K562 (cell line): ENCODE data around the gene ITGB6.

ENCODE experiments used
- JUN ChIP-seq, 2 experiments: sonication (generic) in 1 of 2; formaldehyde crosslinking in 1 of 2; IDR thresholded peaks; 2 replicates each; pipeline versions ENCODE4 v1.6.1 to v1.8.0; 2012 to 2022; ENCODE audit warnings: borderline replicate concordance in 2 of 2, mild to moderate bottlenecking in 2 of 2, improper control_type of control experiment in 1 of 2, low read depth in 1 of 2, low read length in 1 of 2, missing genetic modification reagents in 1 of 2
- MEF2A ChIP-seq: IDR thresholded peaks from 2 replicates; pipeline ENCODE4 v1.6.1; 2011; ENCODE audit warnings: low read depth, mild to moderate bottlenecking, low read length, moderate library complexity; ENCODE audit not compliant: control insufficient read depth
- MXI1 ChIP-seq: IDR thresholded peaks from 2 replicates; pipeline ENCODE4 v1.6.1; 2011; ENCODE audit warnings: low read depth, mild to moderate bottlenecking, improper control_type of control experiment, low read length
- NCOA6 ChIP-seq: fragments of 450-650 bp; IDR thresholded peaks from 2 replicates; pipeline ENCODE4 v1.6.1; 2017; ENCODE audit warnings: mild to moderate bottlenecking
- NFE2 ChIP-seq: IDR thresholded peaks from 2 replicates; pipeline ENCODE4 v1.6.1; 2014; ENCODE audit warnings: antibody characterized with exemption, low read depth
- POLR2A ChIP-seq: fragments of 450-650 bp; conservative IDR thresholded peaks from 2 replicates; pipeline ENCODE4 v1.6.1; 2016
- ZNF146 ChIP-seq: IDR thresholded peaks from one replicate; pipeline ENCODE4 v1.6.1; 2018; ENCODE audit warnings: missing compliant biosample characterization; ENCODE audit not compliant: unreplicated experiment
- TF ChIP-seq, protein P1 (sequence below): fragments of 250-450 bp; sonication (Bioruptor Pico); IDR thresholded peaks from 2 replicates; pipeline ENCODE4 v1.8.0; 2021; ENCODE audit warnings: borderline replicate concordance, mild to moderate bottlenecking, moderate library complexity; ENCODE audit not compliant: poor library complexity, severe bottlenecking
- TF ChIP-seq, protein P2 (sequence below): fragments of 450-650 bp; conservative IDR thresholded peaks from 2 replicates; pipeline ENCODE4 v1.6.1; 2016; ENCODE audit warnings: missing genetic modification characterization, low read depth, mild to moderate bottlenecking, control low read depth, missing compliant biosample characterization
- TF ChIP-seq, protein P3 (sequence below), 3 experiments: IDR thresholded peaks in 2 of 3; conservative IDR thresholded peaks in 1 of 3; 2 replicates each; pipeline ENCODE4 v1.5.1; 2011 to 2012; ENCODE audit warnings: low read length in 3 of 3, mild to moderate bottlenecking in 3 of 3, control low read depth in 2 of 3, improper control_type of control experiment in 1 of 3, inconsistent platforms in 1 of 3, low read depth in 1 of 3, mixed read lengths in 1 of 3, moderate library complexity in 1 of 3; ENCODE audit not compliant: insufficient read depth in 2 of 3
- TF ChIP-seq, protein P4 (sequence below), 3 experiments: fragments of 200-800 bp in 1 of 3; fragments of 250-450 bp in 1 of 3; fragments of 450-650 bp in 1 of 3; sonication (Bioruptor Pico) in 1 of 3; sonication (Bioruptor generic) in 1 of 3; formaldehyde crosslinking in 1 of 3; IDR thresholded peaks; 2 replicates each; pipeline versions ENCODE4 v1.6.1 to v1.8.0; 2016 to 2022; ENCODE audit warnings: mild to moderate bottlenecking in 2 of 3, missing genetic modification characterization in 2 of 3, missing compliant biosample characterization in 1 of 3, moderate library complexity in 1 of 3

DNA sequence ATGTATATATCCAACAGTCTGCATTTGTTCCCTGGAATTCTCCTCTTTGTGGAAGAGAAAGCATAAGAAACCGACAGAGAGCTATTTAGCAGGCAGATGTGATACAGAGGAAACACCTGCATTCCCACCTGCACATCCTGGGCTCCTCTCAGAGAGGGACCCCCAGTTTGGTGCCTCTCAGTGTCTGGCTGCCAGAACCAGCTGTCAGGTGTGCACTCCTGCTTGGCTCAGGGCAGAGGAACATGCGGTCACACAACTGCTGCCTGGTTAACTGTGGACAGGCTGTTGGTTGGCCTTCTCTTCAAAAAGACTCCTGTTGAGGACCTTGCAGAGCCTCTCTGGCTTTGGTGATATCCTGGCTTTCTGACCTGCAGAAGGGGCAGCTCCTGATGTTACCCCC, 54.6 kb downstream of the ITGB6 start:
- TF ChIP-seq, protein P1, sequence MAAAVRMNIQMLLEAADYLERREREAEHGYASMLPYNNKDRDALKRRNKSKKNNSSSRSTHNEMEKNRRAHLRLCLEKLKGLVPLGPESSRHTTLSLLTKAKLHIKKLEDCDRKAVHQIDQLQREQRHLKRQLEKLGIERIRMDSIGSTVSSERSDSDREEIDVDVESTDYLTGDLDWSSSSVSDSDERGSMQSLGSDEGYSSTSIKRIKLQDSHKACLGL = no peak
- TF ChIP-seq, protein P2, sequence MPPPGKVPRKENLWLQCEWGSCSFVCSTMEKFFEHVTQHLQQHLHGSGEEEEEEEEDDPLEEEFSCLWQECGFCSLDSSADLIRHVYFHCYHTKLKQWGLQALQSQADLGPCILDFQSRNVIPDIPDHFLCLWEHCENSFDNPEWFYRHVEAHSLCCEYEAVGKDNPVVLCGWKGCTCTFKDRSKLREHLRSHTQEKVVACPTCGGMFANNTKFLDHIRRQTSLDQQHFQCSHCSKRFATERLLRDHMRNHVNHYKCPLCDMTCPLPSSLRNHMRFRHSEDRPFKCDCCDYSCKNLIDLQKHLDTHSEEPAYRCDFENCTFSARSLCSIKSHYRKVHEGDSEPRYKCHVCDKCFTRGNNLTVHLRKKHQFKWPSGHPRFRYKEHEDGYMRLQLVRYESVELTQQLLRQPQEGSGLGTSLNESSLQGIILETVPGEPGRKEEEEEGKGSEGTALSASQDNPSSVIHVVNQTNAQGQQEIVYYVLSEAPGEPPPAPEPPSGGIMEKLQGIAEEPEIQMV = no peak
- no peak for TF ChIP-seq MXI1
- TF ChIP-seq, protein P3, sequence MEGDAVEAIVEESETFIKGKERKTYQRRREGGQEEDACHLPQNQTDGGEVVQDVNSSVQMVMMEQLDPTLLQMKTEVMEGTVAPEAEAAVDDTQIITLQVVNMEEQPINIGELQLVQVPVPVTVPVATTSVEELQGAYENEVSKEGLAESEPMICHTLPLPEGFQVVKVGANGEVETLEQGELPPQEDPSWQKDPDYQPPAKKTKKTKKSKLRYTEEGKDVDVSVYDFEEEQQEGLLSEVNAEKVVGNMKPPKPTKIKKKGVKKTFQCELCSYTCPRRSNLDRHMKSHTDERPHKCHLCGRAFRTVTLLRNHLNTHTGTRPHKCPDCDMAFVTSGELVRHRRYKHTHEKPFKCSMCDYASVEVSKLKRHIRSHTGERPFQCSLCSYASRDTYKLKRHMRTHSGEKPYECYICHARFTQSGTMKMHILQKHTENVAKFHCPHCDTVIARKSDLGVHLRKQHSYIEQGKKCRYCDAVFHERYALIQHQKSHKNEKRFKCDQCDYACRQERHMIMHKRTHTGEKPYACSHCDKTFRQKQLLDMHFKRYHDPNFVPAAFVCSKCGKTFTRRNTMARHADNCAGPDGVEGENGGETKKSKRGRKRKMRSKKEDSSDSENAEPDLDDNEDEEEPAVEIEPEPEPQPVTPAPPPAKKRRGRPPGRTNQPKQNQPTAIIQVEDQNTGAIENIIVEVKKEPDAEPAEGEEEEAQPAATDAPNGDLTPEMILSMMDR (IDR thresholded peaks at IDR 0.05 in 2 of 3, conservative IDR thresholded peaks at IDR 0.05 in 1 of 3; ENCODE audit: insufficient read depth in 2 of 3, low read depth in 1 of 3, low read length in 3 of 3) = no peak
- TF ChIP-seq, protein P4, sequence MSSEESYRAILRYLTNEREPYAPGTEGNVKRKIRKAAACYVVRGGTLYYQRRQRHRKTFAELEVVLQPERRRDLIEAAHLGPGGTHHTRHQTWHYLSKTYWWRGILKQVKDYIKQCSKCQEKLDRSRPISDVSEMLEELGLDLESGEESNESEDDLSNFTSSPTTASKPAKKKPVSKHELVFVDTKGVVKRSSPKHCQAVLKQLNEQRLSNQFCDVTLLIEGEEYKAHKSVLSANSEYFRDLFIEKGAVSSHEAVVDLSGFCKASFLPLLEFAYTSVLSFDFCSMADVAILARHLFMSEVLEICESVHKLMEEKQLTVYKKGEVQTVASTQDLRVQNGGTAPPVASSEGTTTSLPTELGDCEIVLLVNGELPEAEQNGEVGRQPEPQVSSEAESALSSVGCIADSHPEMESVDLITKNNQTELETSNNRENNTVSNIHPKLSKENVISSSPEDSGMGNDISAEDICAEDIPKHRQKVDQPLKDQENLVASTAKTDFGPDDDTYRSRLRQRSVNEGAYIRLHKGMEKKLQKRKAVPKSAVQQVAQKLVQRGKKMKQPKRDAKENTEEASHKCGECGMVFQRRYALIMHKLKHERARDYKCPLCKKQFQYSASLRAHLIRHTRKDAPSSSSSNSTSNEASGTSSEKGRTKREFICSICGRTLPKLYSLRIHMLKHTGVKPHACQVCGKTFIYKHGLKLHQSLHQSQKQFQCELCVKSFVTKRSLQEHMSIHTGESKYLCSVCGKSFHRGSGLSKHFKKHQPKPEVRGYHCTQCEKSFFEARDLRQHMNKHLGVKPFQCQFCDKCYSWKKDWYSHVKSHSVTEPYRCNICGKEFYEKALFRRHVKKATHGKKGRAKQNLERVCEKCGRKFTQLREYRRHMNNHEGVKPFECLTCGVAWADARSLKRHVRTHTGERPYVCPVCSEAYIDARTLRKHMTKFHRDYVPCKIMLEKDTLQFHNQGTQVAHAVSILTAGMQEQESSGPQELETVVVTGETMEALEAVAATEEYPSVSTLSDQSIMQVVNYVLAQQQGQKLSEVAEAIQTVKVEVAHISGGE (CRISPR knock-in tag; IDR thresholded peaks at IDR 0.05) = no peak
- no peak for TF ChIP-seq NFE2
- TF ChIP-seq ZNF146 (CRISPR knock-in tag) = no peak
- no peak for TF ChIP-seq POLR2A
- no peak for TF ChIP-seq JUN (IDR thresholded peaks at IDR 0.05; ENCODE audit: borderline replicate concordance, low read depth, low read length)
- no peak for TF ChIP-seq JUN (CRISPR knock-in tag; IDR thresholded peaks at IDR 0.05; ENCODE audit: borderline replicate concordance)
- TF ChIP-seq NCOA6 = no peak
- no peak for TF ChIP-seq MEF2A
